GM19238 (cell line): ENCODE measurements around the gene TKFC.
"Not testable (repeated sequence)": the region's sequence is repeated elsewhere in the genome, so short reads cannot be mapped to it uniquely, and the experiment has no call there.

Source experiments
- DNase-seq: peaks from one replicate; pipeline ENCODE4 v3.0.0; 2011; ENCODE audit warnings: low spot score; ENCODE audit not compliant: insufficient read length

Gene TKFC

GRCh38 chr11:61368646-61369045 is 35.6 kb downstream of the TKFC start:
- no peak for DNase-seq

GRCh38 chr11:61369372-61370348 is 36.6 kb downstream of the TKFC start:
- DNase-seq, result no peak

- no peak for DNase-seq
These were observed 37.4 kb downstream of the TKFC start for GRCh38 chr11:61370349-61371005.

- DNase-seq, result no peak
These were observed 39.8 kb downstream of the TKFC start for GRCh38 chr11:61372659-61373420.

GRCh38 chr11:61375761-61376108 is 42.7 kb downstream of the TKFC start:
- DNase-seq, result no peak

- no peak for DNase-seq
These were observed 44.6 kb downstream of the TKFC start for GRCh38 chr11:61377461-61378160.

- DNase-seq, result no peak
These were observed 45.8 kb downstream of the TKFC start for GRCh38 chr11:61378713-61379313.

GRCh38 chr11:61380884-61381283 is 47.9 kb downstream of the TKFC start:
- no peak for DNase-seq

- not testable (repeated sequence) for DNase-seq
These were observed 50.8 kb downstream of the TKFC start for GRCh38 chr11:61383859-61384258.

GRCh38 chr11:61384271-61385242 is 51.5 kb downstream of the TKFC start:
- DNase-seq, result no peak

GRCh38 chr11:61390161-61390560 is 57.1 kb downstream of the TKFC start:
- no peak for DNase-seq

- peak; percentile 27 for DNase-seq
These were observed 60.1 kb downstream of the TKFC start for GRCh38 chr11:61392981-61393595.
